RPMI7951 (cell line): Measurements from ENCODE around the gene ARAP1. TPM values are rescaled to one million over a fixed set of nuclear protein-coding genes. Genes with fewer than 3 reads are reported as not detected.
A peak's percentile ranks its signal among the peaks of the same experiment; 100 is the strongest.

ENCODE experiments used
- DNase-seq: peaks from one replicate; pipeline ENCODE4 v3.0.0-alpha.2; 2012; ENCODE audit warnings: low read depth
- total RNA-seq: library from RNA; depleted of rRNA; stranded (reverse); fragments of >200 nt; shearing (Covaris generic); gene quantifications from 2 replicates; pipeline ENCODE4 v1.2.3, GENCODE V29; 2014

The ARAP1 gene
- total RNA-seq, 1 experiment from 2014 or later, result 20.4 TPM

DNA sequence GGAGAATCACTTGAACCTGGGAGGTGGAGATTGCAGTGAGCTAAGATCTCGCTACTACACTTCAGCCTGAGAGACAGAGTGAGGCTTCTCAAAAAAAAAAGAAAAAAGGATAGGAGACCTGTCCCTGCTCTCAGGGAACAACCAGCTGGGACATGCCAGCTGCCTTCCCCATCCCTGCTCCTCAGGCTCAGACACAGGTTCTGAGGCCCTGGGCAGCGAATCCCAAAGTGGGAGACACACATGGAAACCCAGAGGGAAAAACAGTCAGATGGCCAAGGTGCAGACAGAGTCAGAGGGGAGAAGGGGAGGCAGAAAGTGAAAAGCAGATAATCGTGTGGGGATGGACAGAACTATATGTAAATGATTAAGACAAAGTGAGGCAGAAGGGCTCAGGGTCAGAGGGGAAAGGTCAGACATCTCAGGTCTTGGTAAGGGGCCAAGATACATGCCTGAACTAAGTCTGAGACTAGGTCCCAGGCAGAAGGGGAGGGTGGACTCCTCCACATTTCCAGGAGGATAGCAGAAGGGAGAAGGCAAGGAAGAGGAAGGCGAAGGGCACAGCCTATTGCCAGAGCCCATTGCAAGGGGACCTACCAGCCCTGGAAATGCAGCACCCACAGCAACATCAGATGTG, 27.4 kb upstream of the ARAP1 start:
- DNase-seq, result no peak

GRCh38 chr11:72778535-72779494, 26.6 kb upstream of the ARAP1 start:
- DNase-seq, result no peak

DNA sequence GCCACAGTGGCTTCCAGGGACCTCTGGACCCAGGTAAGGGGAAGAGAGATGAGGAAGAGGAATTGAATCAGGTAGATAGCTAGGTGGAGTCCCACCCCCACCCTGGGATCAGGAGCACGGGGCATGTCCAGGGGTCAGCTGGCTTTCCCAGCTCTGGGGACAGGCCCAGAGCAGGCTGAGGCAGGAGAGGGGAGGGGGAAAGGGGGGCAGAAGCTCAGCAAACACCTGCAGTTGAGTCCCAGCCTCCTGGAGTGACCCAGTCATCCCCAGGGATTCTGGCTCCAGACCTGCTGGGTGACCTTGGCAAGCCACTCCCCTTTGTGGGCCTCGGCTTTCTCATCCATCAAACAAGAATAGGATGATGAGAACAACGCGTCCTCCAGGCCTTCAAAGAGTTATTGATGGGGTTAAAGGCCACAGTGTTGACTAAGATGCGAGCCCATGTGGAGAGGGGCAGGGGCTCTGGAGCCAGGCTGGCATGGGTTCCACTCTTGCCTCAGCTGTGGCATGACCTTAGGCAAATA, 25.6 kb upstream of the ARAP1 start:
- no peak for DNase-seq

DNA sequence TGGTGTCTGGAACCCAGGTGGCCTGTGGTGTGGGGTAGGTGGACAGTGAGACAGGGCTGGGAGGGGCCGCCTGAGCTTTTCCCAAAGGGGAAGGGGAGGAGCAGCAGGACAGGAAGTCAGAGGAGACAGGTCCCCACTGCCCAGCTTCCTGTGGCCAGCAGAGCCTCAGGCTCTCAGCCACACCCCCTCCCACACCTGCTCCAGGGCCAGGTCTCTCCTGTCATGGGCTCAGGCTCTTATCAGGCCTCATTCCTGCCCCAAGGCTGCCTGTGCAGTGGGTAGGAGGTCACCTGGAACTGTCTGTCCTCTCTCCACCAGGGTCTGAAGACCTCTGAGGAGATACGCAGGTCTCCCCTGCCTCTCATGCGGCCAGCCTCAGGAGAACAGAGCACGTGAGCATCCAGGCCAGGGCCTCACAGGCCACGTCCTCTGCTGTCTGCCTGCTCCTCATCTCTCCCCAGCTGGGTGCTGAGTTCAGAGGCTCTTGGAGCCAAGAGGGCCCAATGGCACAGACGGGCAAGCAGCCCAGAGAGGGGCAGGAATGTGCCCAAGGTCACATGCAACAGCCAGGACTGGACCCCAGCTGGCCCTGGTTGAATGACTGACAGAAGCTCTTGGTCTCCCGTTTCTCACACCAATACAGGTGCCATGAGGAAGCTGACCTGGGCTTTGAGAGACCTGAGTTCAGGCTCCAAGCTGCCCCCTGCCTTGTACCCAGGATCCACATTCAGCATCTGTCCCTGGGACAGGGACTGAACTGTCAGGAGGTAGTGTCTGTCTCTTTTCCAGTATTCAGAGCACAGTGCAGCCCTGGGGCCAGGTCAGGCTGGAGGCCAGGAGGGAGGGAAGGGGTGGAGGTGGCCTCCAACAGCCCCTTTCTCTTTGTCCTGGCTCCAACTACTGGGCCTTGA, 24.9 kb upstream of the ARAP1 start:
- DNase-seq, result no peak

DNA sequence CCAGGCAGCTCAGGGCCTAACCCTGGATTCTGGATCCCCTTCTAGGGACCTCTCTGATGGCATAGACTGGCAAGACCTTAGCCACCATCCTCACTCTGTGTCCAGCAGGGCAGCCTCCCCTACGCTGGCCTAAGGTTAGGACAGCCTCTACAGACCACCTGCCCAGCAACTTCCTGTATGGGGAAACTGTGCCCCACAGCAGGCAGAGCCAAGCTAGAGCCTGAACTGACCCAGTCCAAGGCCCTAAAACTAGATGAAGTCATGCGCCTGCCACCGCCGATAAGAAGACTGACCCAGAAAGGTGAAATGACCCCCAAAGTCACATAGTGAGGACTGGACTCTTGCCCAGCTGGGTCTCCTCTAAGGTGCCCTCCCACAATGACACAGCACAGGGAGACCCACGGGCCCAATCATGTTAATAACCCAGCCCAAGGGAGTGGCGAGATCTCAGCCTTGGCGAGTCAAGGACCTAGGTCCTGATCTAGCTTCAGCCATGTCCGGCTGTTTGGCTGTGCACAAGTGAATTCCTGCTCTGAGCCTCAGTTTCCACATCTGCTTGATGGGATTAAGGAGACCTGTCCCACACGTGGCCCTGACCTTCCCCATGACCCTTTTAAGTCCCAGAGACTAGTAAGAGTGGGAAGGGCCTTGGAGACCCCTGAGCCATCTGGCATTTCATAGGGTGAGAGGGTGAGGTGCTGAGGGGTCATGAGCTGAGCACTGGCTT, 24.1 kb upstream of the ARAP1 start:
- no peak for DNase-seq

GRCh38 chr11:72775288-72776110, 23.3 kb upstream of the ARAP1 start:
- DNase-seq, result no peak

DNA sequence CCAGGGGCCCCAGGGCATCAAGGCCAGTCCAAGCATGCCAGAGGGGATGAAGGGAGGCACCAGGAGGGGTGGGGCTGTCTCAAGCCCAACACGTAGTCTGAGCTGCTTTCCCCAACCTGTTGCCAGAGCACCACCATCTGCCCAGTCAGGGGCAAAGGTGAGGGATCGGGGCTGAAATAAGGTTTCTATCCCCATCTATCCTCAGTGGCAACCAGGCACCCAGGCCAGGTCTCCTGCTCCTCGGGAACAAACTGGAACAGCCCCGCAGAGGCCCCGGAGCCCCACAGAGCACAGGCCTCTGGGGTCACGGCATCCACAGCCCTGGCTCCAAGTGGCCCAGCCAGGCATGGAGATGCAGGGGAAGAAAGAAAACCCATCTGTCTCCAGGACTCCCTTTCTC, 22.3 kb upstream of the ARAP1 start:
- DNase-seq, result no peak

- DNase-seq, result no peak
These were observed 21.5 kb upstream of the ARAP1 start for GRCh38 chr11:72773696-72774095.

GRCh38 chr11:72773291-72773690, 21.1 kb upstream of the ARAP1 start:
- peak; percentile 83 for DNase-seq

GRCh38 chr11:72772059-72772458, 19.9 kb upstream of the ARAP1 start:
- DNase-seq, result no peak

- peak; percentile 62 for DNase-seq
These were observed 19.3 kb upstream of the ARAP1 start for GRCh38 chr11:72771507-72771906.

- no peak for DNase-seq
These were observed 18.6 kb upstream of the ARAP1 start for GRCh38 chr11:72770799-72771198.

GRCh38 chr11:72769680-72770079, 17.5 kb upstream of the ARAP1 start:
- DNase-seq, result no peak

GRCh38 chr11:72768581-72768980, 16.4 kb upstream of the ARAP1 start:
- no peak for DNase-seq

GRCh38 chr11:72767203-72768062, 15.2 kb upstream of the ARAP1 start:
- DNase-seq, result no peak

DNA sequence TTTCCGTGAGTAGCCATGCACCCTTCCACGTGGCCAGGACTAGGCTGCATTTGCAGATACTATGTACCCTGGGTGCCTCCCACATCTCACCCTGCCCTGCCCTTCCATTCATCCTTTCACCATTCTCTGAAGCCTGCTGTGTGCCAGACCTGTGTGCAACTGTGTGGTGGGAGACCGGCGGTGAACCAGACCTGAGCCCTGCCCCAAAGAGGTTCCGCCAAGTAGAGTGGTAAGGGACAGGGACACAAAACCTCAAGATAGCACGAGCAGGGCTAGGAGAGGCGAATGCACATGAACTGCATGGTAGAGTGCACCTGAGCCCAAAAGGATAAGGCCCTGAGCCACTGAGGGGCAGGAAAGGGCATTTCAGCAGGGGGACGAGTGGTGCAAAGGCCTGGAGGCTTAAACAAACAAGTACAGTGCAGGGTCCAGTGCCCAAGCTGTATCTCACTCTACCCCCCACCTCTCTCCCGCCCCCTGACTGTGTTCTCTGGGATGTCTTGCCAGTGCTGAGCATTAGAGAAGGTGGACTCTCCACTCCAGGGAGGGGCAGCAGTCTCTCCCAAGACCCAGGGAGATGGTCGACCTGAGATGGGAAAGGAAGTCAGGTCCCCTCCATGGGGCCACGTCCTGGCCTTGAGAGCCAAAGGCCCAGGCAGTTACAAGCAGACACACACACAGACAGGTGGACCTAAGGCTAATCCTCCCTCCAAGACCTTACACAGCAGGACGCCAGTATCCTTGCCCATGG, 14.1 kb upstream of the ARAP1 start:
- no peak for DNase-seq

DNA sequence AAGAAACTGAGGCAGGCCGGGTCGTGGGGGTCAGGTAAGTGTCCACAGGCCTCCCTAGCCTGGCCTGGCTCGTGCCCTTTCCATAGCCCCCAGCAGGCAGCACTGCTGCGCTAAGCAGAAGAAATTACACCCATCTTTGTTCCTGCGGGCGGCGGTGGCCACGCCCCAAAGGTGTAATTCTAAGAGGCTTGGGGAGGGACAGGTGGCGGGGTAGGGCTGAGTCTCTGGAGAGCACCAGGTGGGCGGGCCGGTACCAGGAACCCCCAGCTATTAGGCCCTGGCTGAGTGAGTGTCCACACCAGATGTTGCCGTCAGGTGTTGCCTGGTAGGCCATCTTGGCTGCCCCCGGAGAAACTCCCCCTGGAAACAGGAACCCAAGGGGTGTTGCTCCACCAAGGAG, 12.3 kb upstream of the ARAP1 start:
- no peak for DNase-seq

DNA sequence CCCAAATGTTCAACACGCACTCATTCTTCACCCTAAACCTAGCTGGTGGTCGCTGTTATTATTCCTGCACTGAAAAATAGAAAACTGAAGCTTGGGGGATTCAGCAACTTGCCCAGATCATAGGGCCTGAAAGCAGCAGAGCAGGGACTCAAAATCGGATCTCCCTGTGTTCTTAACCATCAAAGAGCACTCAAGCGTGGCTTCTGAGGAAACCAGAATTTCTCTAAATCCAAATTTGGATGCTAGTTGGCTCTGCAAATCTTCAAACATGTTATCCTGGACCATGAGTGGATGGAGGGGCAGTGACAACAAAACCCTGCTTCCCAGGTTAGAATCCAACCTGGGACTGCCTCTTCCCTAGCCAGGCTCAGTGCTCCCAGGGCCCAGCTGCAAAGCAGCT, 11.6 kb upstream of the ARAP1 start:
- DNase-seq, result no peak
